PC-3 (cell line): ENCODE measurements around the gene TMEM184A. TPM values are rescaled to one million over a fixed set of nuclear protein-coding genes. Genes with fewer than 3 reads are reported as not detected.
A peak's percentile ranks its signal among the peaks of the same experiment; 100 is the strongest.

Source experiments
- ATAC-seq: fragments of 200-7000 bp; cut with Tn5 transposase; 2 replicates; pipeline ENCODE4 v1.9.1; 2020; ENCODE audit warnings: mild to moderate bottlenecking, moderate library complexity
- BruUV-seq: library from RNA; stranded (reverse); fragments of 400-500 nt; replicated peaks from 2 replicates; lab custom pipeline; 2021; lab: Mats Ljungman, UMichigan
- CTCF ChIA-PET: fragments of 300-600 bp; sonication (Branson Sonifier 250); formaldehyde crosslinking; loops from one replicate; lab custom pipeline; 2022; ENCODE audit warnings: antibody characterized with exemption; lab: Charles Lee
- POLR2A ChIA-PET: fragments of 300-600 bp; sonication (Branson Sonifier 250); formaldehyde crosslinking; loops from one replicate; lab custom pipeline; 2022; ENCODE audit warnings: antibody characterized with exemption; ENCODE audit not compliant: unreplicated experiment; lab: Charles Lee
- DNase-seq: peaks from one replicate; pipeline ENCODE4 v3.0.0-alpha.2; 2015
- H2AFZ ChIP-seq: fragments of 300-600 bp; sonication (generic); 2 replicates; pipeline ENCODE4 v1.6.0; 2016; ENCODE audit warnings: antibody characterized with exemption, low read length
- H3F3A ChIP-seq: fragments of 300-600 bp; sonication (generic); one replicate; pipeline ENCODE4 v1.6.0; 2017; ENCODE audit warnings: antibody characterized with exemption, low read length, control low read depth, mild to moderate bottlenecking; ENCODE audit not compliant: unreplicated experiment
- H3K27ac ChIP-seq: fragments of 300-600 bp; sonication (generic); 2 replicates; pipeline ENCODE4 v1.5.1; 2016; ENCODE audit warnings: mild to moderate bottlenecking, low read length
- H3K27me3 ChIP-seq: fragments of 300-600 bp; sonication (generic); 2 replicates; pipeline ENCODE4 v1.6.1; 2016; ENCODE audit warnings: low read length, mixed read lengths
- H3K36me3 ChIP-seq: fragments of 300-600 bp; sonication (generic); 2 replicates; pipeline ENCODE4 v1.6.1; 2016; ENCODE audit warnings: low read depth, mixed run types, low read length, mixed read lengths
- H3K4me1 ChIP-seq: fragments of 300-600 bp; sonication (generic); 2 replicates; pipeline ENCODE4 v1.5.1; 2016; ENCODE audit warnings: low read length; ENCODE audit not compliant: insufficient read depth
- H3K4me2 ChIP-seq: fragments of 300-600 bp; sonication (generic); 2 replicates; pipeline ENCODE4 v1.6.0; 2016; ENCODE audit warnings: low read length
- H3K4me3 ChIP-seq: fragments of 300-600 bp; sonication (generic); 2 replicates; pipeline ENCODE4 v1.5.1; 2016; ENCODE audit warnings: mild to moderate bottlenecking, low read length, mixed read lengths
- H3K79me2 ChIP-seq: fragments of 300-600 bp; sonication (generic); 2 replicates; pipeline ENCODE4 v1.6.1; 2017; ENCODE audit warnings: low read length, mixed read lengths
- H3K9ac ChIP-seq: fragments of 300-600 bp; sonication (generic); 2 replicates; pipeline ENCODE4 v1.6.0; 2016; ENCODE audit warnings: mild to moderate bottlenecking, low read length
- H3K9me2 ChIP-seq: fragments of 300-600 bp; sonication (generic); replicated peaks from 2 replicates; pipeline ENCODE4 v1.6.1; 2016; ENCODE audit warnings: mixed run types, low read length, mixed read lengths
- H3K9me3 ChIP-seq: fragments of 300-600 bp; sonication (generic); 2 replicates; pipeline ENCODE4 v1.6.1; 2016; ENCODE audit warnings: low read length, mixed read lengths
- H4K20me1 ChIP-seq: fragments of 300-600 bp; sonication (generic); 2 replicates; pipeline ENCODE4 v1.6.1; 2016; ENCODE audit warnings: low read length, mixed read lengths
- EZH2 ChIP-seq: fragments of 300-600 bp; sonication (generic); IDR thresholded peaks from one replicate; pipeline ENCODE4 v1.6.1; 2017; ENCODE audit warnings: antibody characterized with exemption, mild to moderate bottlenecking, low read length; ENCODE audit not compliant: unreplicated experiment
- EZH2phosphoT487 ChIP-seq: fragments of 300-600 bp; sonication (generic); IDR thresholded peaks from 2 replicates; pipeline ENCODE4 v1.6.1; 2018; ENCODE audit warnings: mild to moderate bottlenecking, antibody characterized with exemption, low read length, borderline replicate concordance
- intact Hi-C: fragments of 100-400 bp; cut with micrococcal nuclease; formaldehyde crosslinking; loops from 2 replicates; pipeline ENCODE4 v1.9.0; 2023
- total RNA-seq: library from RNA; depleted of rRNA; stranded (reverse); fragments of >200 nt; gene quantifications from 2 replicates; pipeline ENCODE4 v1.2.3, GENCODE V29; 2014
- TF ChIP-seq, protein P1 (sequence below): fragments of 300-600 bp; sonication (generic); conservative IDR thresholded peaks from 2 replicates; pipeline ENCODE4 v1.5.1; 2017; ENCODE audit warnings: antibody characterized with exemption, low read depth, mild to moderate bottlenecking, low read length

The TMEM184A gene
- total RNA-seq, 1 experiment from 2014 or later = 23.1 TPM

DNA sequence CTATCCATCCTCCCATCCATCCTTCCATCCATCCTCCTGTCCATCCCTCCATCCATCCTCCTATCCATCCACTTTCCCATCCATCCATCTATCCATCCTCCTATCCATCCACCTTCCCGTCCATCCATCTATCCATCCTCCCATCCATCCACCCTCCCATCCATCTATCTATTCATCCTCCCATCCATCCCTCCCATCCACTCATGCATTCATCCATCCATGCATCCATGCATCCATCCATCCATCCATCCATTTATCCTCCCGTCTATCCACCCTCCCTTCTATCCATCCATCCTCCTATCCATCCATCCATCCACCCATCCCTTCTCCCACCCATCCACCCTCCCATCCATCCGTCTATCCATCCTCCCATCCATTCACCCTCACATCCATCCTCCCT lies 39.0 kb upstream of the TMEM184A start:
- ATAC-seq (no peak), DNase-seq (no peak)
- Histone ChIP-seq H3F3A (no peaks in the 10 kb centered on the region), H4K20me1 (no peaks in the 10 kb centered on the region), H3K27ac (no peak overlapping the region), H3K9me2 (no peaks in the 10 kb centered on the region), H3K79me2 (no peaks in the 10 kb centered on the region), H3K27me3 (peaks cover 50% of the 10 kb centered on the region), H3K4me3 (no peak overlapping the region), H3K9me3 (no peaks in the 10 kb centered on the region), H3K9ac (no peak overlapping the region), H3K4me2 (no peak overlapping the region), H2AFZ (no peak overlapping the region), H3K4me1 (no peaks in the 10 kb centered on the region), H3K36me3 (no peaks in the 10 kb centered on the region)
- ChIA-PET CTCF (no interaction called here), POLR2A (no interaction called here)
- TF ChIP-seq EZH2phosphoT487 (no peak), EZH2 (no peak)
- TF ChIP-seq, protein P1, sequence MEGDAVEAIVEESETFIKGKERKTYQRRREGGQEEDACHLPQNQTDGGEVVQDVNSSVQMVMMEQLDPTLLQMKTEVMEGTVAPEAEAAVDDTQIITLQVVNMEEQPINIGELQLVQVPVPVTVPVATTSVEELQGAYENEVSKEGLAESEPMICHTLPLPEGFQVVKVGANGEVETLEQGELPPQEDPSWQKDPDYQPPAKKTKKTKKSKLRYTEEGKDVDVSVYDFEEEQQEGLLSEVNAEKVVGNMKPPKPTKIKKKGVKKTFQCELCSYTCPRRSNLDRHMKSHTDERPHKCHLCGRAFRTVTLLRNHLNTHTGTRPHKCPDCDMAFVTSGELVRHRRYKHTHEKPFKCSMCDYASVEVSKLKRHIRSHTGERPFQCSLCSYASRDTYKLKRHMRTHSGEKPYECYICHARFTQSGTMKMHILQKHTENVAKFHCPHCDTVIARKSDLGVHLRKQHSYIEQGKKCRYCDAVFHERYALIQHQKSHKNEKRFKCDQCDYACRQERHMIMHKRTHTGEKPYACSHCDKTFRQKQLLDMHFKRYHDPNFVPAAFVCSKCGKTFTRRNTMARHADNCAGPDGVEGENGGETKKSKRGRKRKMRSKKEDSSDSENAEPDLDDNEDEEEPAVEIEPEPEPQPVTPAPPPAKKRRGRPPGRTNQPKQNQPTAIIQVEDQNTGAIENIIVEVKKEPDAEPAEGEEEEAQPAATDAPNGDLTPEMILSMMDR = no peak
- intact Hi-C loops = no loop called here
- no TSS peak for BruUV-seq

- intact Hi-C loops = no loop called here
- Histone ChIP-seq H3K4me1 (no peaks in the 10 kb centered on the region), H3K4me2 (no peak overlapping the region), H3K27ac (no peak overlapping the region), H3F3A (no peaks in the 10 kb centered on the region), H3K4me3 (no peak overlapping the region), H3K9me3 (no peaks in the 10 kb centered on the region), H2AFZ (no peak overlapping the region), H3K36me3 (no peaks in the 10 kb centered on the region), H3K79me2 (no peaks in the 10 kb centered on the region), H3K9me2 (no peaks in the 10 kb centered on the region), H4K20me1 (no peaks in the 10 kb centered on the region), H3K9ac (no peak overlapping the region), H3K27me3 (peaks cover 50% of the 10 kb centered on the region)
- no peak for DNase-seq
- ATAC-seq = no peak
- CTCF ChIA-PET = no interaction called here
- BruUV-seq = no TSS peak
- POLR2A ChIA-PET = no interaction called here
- no peak for TF ChIP-seq EZH2phosphoT487
- TF ChIP-seq EZH2 = no peak
- TF ChIP-seq, protein P1 = no peak
Measured at GRCh38 chr7:1593904-1594421, 38.0 kb upstream of the TMEM184A start.

- no peak overlapping the region for H3K27ac ChIP-seq
- H3K27me3 ChIP-seq = peaks cover 50% of the 10 kb centered on the region
- H2AFZ ChIP-seq = no peak overlapping the region
- H3K9me2 ChIP-seq = no peaks in the 10 kb centered on the region
- ChIA-PET POLR2A (no interaction called here), CTCF (no interaction called here)
- no peak overlapping the region for H3K9ac ChIP-seq
- H3F3A ChIP-seq = no peaks in the 10 kb centered on the region
- H3K36me3 ChIP-seq = no peaks in the 10 kb centered on the region
- no peaks in the 10 kb centered on the region for H3K9me3 ChIP-seq
- BruUV-seq = no TSS peak
- H4K20me1 ChIP-seq = no peaks in the 10 kb centered on the region
- intact Hi-C loops = no loop called here
- DNase-seq (no peak), ATAC-seq (peak; percentile 73)
- H3K4me2 ChIP-seq = no peak overlapping the region
- no peaks in the 10 kb centered on the region for H3K4me1 ChIP-seq
- H3K79me2 ChIP-seq = no peaks in the 10 kb centered on the region
- no peak overlapping the region for H3K4me3 ChIP-seq
- no peak for TF ChIP-seq EZH2
- TF ChIP-seq, protein P1 = peak; percentile 55
Measured at GRCh38 chr7:1593091-1593866, 37.3 kb upstream of the TMEM184A start.
